Measurements from ENCODE around the gene NPC1.

Gene NPC1

DNA sequence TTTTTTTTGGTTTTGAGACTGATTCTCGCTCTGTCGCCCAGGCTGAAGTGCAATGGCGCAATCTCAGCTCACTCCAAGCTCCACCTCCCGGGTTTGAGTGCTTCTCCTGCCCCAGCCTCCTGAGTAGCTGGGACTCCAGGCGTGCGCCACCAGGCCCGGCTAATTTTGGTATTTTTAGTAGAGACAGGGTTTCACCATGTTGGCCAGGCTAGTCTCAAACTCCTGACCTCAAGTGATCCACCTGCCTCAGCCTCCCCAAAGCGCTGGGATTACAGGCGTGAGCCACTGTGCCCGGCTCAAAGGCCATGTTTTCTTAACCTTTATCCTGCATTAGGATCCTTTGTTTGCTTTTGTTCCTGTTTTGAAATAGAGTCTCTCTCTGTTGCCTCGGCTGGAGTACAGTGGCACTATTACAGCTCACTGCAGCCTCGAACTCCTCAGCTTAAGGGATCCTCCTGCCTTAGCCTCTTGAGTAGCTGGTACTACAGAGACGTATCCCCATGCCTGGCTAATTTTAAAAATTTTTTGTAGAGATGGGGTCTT, 41.0 kb downstream of the NPC1 start:
- TF ChIP-seq, protein P1, sequence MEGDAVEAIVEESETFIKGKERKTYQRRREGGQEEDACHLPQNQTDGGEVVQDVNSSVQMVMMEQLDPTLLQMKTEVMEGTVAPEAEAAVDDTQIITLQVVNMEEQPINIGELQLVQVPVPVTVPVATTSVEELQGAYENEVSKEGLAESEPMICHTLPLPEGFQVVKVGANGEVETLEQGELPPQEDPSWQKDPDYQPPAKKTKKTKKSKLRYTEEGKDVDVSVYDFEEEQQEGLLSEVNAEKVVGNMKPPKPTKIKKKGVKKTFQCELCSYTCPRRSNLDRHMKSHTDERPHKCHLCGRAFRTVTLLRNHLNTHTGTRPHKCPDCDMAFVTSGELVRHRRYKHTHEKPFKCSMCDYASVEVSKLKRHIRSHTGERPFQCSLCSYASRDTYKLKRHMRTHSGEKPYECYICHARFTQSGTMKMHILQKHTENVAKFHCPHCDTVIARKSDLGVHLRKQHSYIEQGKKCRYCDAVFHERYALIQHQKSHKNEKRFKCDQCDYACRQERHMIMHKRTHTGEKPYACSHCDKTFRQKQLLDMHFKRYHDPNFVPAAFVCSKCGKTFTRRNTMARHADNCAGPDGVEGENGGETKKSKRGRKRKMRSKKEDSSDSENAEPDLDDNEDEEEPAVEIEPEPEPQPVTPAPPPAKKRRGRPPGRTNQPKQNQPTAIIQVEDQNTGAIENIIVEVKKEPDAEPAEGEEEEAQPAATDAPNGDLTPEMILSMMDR (conservative IDR thresholded peaks at IDR 0.05; ENCODE audit: control insufficient read depth, insufficient read depth, low read depth, low read length) = no peak
- no peak overlapping the region for H3K4me3 ChIP-seq (ENCODE audit: control insufficient read depth, low read depth, low read length)

DNA sequence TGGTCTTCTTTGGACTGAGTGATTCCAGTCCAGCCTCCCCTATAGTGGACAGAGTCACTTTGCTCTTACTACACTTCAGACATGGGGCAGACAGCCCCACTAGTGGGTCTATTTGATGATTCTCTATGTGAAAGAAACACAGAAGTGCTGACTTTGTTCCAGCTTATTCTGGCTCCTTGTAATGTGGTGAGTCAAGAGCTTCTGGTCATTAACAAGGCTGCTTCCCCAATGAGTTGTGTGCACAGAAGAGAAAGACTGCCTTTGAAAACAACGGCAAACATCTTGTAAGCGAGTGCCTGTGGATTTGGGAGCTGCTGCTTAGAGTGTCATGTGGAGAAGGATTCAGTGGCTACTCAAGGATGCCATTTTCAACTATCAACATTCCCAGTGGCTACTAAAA, 43.8 kb downstream of the NPC1 start:
- no peak for DNase-seq (ENCODE audit: low read depth)
- H3K4me3 ChIP-seq (ENCODE audit: control insufficient read depth, low read depth, low read length) = no peak overlapping the region
- TF ChIP-seq, protein P1 (conservative IDR thresholded peaks at IDR 0.05; ENCODE audit: control insufficient read depth, insufficient read depth, low read depth, low read length) = no peak

More for the DNA sequence above, 41.0 kb downstream of the NPC1 start:
- DNase-seq (ENCODE audit: low read depth) = no peak

DNA sequence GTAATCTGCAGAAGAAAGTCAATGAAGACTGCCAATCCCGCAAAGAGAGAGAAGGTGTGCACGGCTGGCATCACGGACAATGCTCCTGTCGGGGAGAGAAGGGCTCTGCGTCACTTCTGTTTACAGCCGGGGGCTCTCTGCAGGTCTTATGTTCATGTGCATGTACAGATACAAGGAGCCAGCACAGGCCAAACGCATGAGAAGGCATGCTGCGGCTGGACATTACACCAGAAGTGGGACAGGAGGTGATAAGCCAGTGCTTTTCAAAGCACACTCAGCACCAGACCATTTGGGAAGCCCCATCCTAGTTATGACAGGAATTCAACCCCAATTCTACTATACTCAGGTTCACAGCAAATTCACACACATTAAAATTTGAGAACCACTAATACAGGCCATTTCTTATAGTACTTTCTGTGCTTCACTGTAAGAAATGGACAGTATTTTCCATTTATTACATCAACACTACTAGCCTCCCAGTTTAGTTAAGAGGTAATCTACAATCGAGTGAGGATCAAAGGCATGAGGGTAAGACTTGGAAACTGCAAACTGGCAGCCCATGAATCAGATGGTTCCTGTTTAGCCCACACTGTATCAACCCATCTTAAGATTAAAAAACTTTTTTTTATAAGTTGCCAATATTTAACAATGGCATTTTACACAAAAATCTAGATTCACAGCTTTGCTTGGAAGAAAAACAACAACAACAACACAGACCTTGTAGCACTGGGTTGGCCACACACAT, 44.8 kb downstream of the NPC1 start:
- H3K4me3 ChIP-seq (ENCODE audit: control insufficient read depth, low read depth, low read length) = no peak overlapping the region
- TF ChIP-seq, protein P1 (conservative IDR thresholded peaks at IDR 0.05; ENCODE audit: control insufficient read depth, insufficient read depth, low read depth, low read length) = no peak
- DNase-seq (ENCODE audit: low read depth) = no peak

DNA sequence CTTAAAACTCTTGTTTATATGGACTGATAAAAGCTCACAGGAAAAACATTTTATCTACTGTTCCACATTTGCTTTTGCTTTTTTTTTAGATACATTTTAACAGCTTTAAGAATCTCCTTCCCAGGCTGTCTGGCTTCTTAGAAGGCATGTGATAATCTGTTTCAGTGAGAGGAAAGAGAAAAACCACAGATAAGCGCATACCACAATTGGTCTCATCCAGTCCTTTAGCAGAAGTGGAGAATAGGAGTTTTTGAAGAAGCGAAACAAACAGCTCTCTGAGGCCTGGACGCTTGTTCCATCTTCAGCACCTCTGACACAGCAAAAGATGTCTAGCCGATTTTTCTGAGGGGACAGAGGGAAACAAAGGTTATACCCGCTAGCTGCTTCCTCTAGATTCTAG, 45.4 kb downstream of the NPC1 start:
- TF ChIP-seq, protein P1 (conservative IDR thresholded peaks at IDR 0.05; ENCODE audit: control insufficient read depth, insufficient read depth, low read depth, low read length) = no peak
- H3K4me3 ChIP-seq (ENCODE audit: control insufficient read depth, low read depth, low read length) = no peak overlapping the region
- DNase-seq (ENCODE audit: low read depth) = no peak

DNA sequence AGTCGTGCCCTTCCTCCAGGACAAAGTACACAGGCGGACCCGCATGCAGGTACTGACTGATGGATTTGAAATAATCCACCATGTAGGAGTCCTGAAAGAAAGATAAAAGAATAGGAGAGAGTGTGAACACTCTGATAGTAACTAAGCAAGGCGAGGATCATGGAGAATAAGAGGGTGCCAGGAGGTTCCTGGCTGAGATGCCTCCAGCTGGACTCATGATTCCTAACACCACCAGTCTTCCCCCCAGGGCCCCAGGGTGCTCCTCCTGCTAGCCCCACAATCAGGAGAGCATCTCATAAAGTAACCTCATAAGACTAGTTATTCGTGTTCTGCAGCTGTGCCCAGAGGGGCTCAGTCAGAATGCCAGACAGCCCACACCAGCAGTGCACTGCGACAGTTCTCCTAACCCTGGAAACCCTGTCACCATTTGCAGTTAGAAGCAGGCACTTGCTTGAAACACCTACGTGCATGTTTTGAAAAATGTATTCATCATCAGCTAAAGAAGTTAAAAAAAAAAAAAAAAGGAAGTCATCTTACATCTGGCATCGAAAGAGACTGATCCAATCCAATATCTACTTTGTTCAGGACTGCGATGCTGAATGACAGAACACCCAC, 46.3 kb downstream of the NPC1 start:
- DNase-seq (ENCODE audit: low read depth) = no peak
- TF ChIP-seq, protein P1 (conservative IDR thresholded peaks at IDR 0.05; ENCODE audit: control insufficient read depth, insufficient read depth, low read depth, low read length) = no peak

DNA sequence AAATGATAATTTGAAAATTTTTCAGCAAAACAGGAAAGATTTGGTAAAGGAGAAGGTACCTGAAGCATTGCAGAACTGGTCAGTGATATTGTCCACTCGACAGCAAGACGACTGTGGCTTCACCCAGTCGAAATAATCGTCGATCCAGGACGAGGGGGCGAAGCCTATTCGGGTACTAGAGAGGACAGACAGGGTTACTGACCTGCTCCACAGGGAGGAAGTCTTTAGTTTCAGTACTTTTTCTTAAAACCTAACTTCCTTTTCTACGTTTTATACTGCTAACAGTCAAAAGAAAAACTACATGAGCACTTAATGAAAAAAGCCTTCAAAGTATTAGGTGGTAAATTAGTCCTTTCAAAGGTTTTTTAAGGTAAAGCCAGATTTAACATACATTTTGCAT, 47.0 kb downstream of the NPC1 start:
- H3K4me3 ChIP-seq (ENCODE audit: control insufficient read depth, low read depth, low read length) = no peak overlapping the region
- TF ChIP-seq, protein P1 (conservative IDR thresholded peaks at IDR 0.05; ENCODE audit: control insufficient read depth, insufficient read depth, low read depth, low read length) = no peak
- no peak for DNase-seq (ENCODE audit: low read depth)

More for the DNA sequence above, 46.3 kb downstream of the NPC1 start:
- H3K4me3 ChIP-seq (ENCODE audit: control insufficient read depth, low read depth, low read length) = no peak overlapping the region

Measured in fibroblast of mammary gland (primary cell).